Neural cell (in vitro differentiated cells): Measurements from ENCODE around the gene FAM136A. TPM values are rescaled to one million over a fixed set of nuclear protein-coding genes. Genes with fewer than 3 reads are reported as not detected.

Experiments
- H2AFZ ChIP-seq: fragments of 200-600, 300-800 bp; sonication (generic), shearing (Covaris generic); 2 replicates; pipeline ENCODE4 v1.6.0; 2014; ENCODE audit warnings: low read depth, mild to moderate bottlenecking, antibody characterized with exemption, low read length, moderate library complexity
- H3F3A ChIP-seq: fragments of 200-600 bp; shearing (Covaris generic); 2 replicates; pipeline ENCODE4 v1.6.1; 2016; ENCODE audit warnings: mild to moderate bottlenecking, moderate library complexity, mixed read lengths, antibody characterized with exemption, low read length; ENCODE audit not compliant: insufficient read depth, poor library complexity, severe bottlenecking
- H3K27ac ChIP-seq: fragments of 200-600, 300-800 bp; sonication (generic), shearing (Covaris generic); 2 replicates; pipeline ENCODE4 v1.5.1; 2014; ENCODE audit warnings: mild to moderate bottlenecking, low read length, moderate library complexity
- H3K27me3 ChIP-seq: fragments of 300-800, 200-600 bp; sonication (generic), shearing (Covaris generic); 2 replicates; pipeline ENCODE4 v1.6.0; 2014; ENCODE audit warnings: mild to moderate bottlenecking, low read depth, low read length, moderate library complexity; ENCODE audit not compliant: insufficient read depth
- H3K36me3 ChIP-seq: fragments of 300-800, 200-600 bp; sonication (generic), shearing (Covaris generic); 2 replicates; pipeline ENCODE4 v1.5.1; 2014; ENCODE audit warnings: mild to moderate bottlenecking, antibody characterized with exemption, low read length, moderate library complexity; ENCODE audit not compliant: insufficient read depth
- H3K4me2 ChIP-seq: fragments of 300-800, 200-600 bp; sonication (generic), shearing (Covaris generic); 2 replicates; pipeline ENCODE4 v1.6.0; 2014; ENCODE audit warnings: mild to moderate bottlenecking, low read length
- H3K4me3 ChIP-seq: fragments of 300-800, 200-600 bp; sonication (generic), shearing (Covaris generic); 2 replicates; pipeline ENCODE4 v1.5.1; 2014; ENCODE audit warnings: mild to moderate bottlenecking, low read length, moderate library complexity
- H3K79me2 ChIP-seq: fragments of 200-600 bp; shearing (Covaris generic); replicated peaks from 2 replicates; pipeline ENCODE4 v1.6.0; 2014; ENCODE audit warnings: mild to moderate bottlenecking, low read length, moderate library complexity; ENCODE audit not compliant: insufficient read depth
- H3K9ac ChIP-seq: fragments of 300-800, 200-600 bp; sonication (generic), shearing (Covaris generic); 2 replicates; pipeline ENCODE4 v1.6.1; 2016; ENCODE audit warnings: mild to moderate bottlenecking, low read length, mixed read lengths
- H3K9me2 ChIP-seq: fragments of 200-600 bp; shearing (Covaris generic); 2 replicates; pipeline ENCODE4 v1.6.1; 2016; ENCODE audit warnings: mild to moderate bottlenecking, low read length, mixed read lengths; ENCODE audit not compliant: insufficient read depth
- H3K9me3 ChIP-seq: fragments of 200-600, 300-800 bp; sonication (generic), shearing (Covaris generic); 2 replicates; pipeline ENCODE4 v1.6.1; 2016; ENCODE audit warnings: mild to moderate bottlenecking, mixed run types, low read length, moderate library complexity, mixed read lengths
- H4K20me1 ChIP-seq: fragments of 200-600 bp; shearing (Covaris generic); 2 replicates; pipeline ENCODE4 v1.6.1; 2016; ENCODE audit warnings: mild to moderate bottlenecking, mixed run types; ENCODE audit not compliant: insufficient read depth
- CTCF ChIP-seq: fragments of 450-650 bp; IDR thresholded peaks from 2 replicates; pipeline ENCODE4 v1.5.1; 2014; ENCODE audit warnings: antibody characterized with exemption, mild to moderate bottlenecking, moderate library complexity; ENCODE audit not compliant: poor library complexity, severe bottlenecking
- EP300 ChIP-seq: fragments of 450-650 bp; conservative IDR thresholded peaks from 2 replicates; pipeline ENCODE4 v1.6.1; 2014; ENCODE audit warnings: antibody characterized with exemption, mild to moderate bottlenecking, moderate library complexity; ENCODE audit not compliant: poor library complexity, severe bottlenecking
- EZH2 ChIP-seq: fragments of 200-600, 300-800 bp; shearing (Covaris generic), sonication (generic); IDR thresholded peaks from 2 replicates; pipeline ENCODE4 v1.6.1; 2014; ENCODE audit warnings: antibody characterized with exemption, low read length, borderline replicate concordance, mild to moderate bottlenecking; ENCODE audit not compliant: insufficient read depth, poor library complexity, severe bottlenecking
- MXI1 ChIP-seq: fragments of 450-650 bp; conservative IDR thresholded peaks from 2 replicates; pipeline ENCODE4 v1.6.1; 2014; ENCODE audit warnings: antibody characterized with exemption, mild to moderate bottlenecking; ENCODE audit not compliant: poor library complexity, severe bottlenecking
- POLR2AphosphoS5 ChIP-seq: IDR thresholded peaks from 2 replicates; pipeline ENCODE4 v1.6.1; 2012
- RAD21 ChIP-seq: fragments of 450-650 bp; conservative IDR thresholded peaks from 2 replicates; pipeline ENCODE4 v1.6.1; 2014; ENCODE audit warnings: antibody characterized with exemption, mild to moderate bottlenecking, moderate library complexity
- REST ChIP-seq: IDR thresholded peaks from 2 replicates; pipeline ENCODE4 v1.6.1; 2012; ENCODE audit warnings: borderline replicate concordance
- SMC3 ChIP-seq: fragments of 450-650 bp; conservative IDR thresholded peaks from 2 replicates; pipeline ENCODE4 v1.6.1; 2014; ENCODE audit warnings: antibody characterized with exemption, mild to moderate bottlenecking, moderate library complexity; ENCODE audit not compliant: poor library complexity
- TAF1 ChIP-seq: IDR thresholded peaks from 2 replicates; pipeline ENCODE4 v1.6.1; 2012; ENCODE audit warnings: low read depth
- polyA plus RNA-seq: library from polyadenylated mRNA; depleted of rRNA; stranded (reverse); fragments of >200 nt; gene quantifications from 2 replicates; pipeline ENCODE4 v1.2.3, GENCODE V29; 2014

The FAM136A gene
- polyA plus RNA-seq, 1 donor from 2014 or later, result 56.1 TPM

GRCh38 chr2:70341477-70341765, 39.6 kb upstream of the FAM136A start:
- Histone ChIP-seq H2AFZ (no peak overlapping the region), H3K9me3 (no peaks in the 10 kb centered on the region), H3K4me3 (no peak overlapping the region), H3K79me2 (no peaks in the 10 kb centered on the region), H4K20me1 (no peaks in the 10 kb centered on the region), H3K9me2 (no peaks in the 10 kb centered on the region), H3K36me3 (no peaks in the 10 kb centered on the region), H3K4me2 (no peak overlapping the region), H3K9ac (no peak overlapping the region), H3F3A (no peaks in the 10 kb centered on the region), H3K27me3 (no peaks in the 10 kb centered on the region), H3K27ac (no peak overlapping the region)
- TF ChIP-seq EZH2 (no peak), TAF1 (no peak), MXI1 (peak; percentile 2), SMC3 (peak; percentile 40)

- no peaks in the 10 kb centered on the region for H3K79me2 ChIP-seq
- H3K27me3 ChIP-seq, result no peaks in the 10 kb centered on the region
- no peak overlapping the region for H3K4me3 ChIP-seq
- H3K9me3 ChIP-seq, result no peaks in the 10 kb centered on the region
- H3K36me3 ChIP-seq, result no peaks in the 10 kb centered on the region
- TF ChIP-seq REST (no peak), EP300 (no peak), SMC3 (peak; percentile 92), POLR2AphosphoS5 (no peak), MXI1 (peak; percentile 26), RAD21 (peak; percentile 93), EZH2 (no peak), TAF1 (no peak), CTCF (peak; percentile 92)
- no peak overlapping the region for H2AFZ ChIP-seq
- no peak overlapping the region for H3K9ac ChIP-seq
- H3F3A ChIP-seq, result no peaks in the 10 kb centered on the region
- H3K9me2 ChIP-seq, result no peaks in the 10 kb centered on the region
- no peaks in the 10 kb centered on the region for H4K20me1 ChIP-seq
- H3K4me2 ChIP-seq, result no peak overlapping the region
- no peak overlapping the region for H3K27ac ChIP-seq
Observed at GRCh38 chr2:70340761-70341476, 39.1 kb upstream of the FAM136A start.

- no peaks in the 10 kb centered on the region for H4K20me1 ChIP-seq
- no peaks in the 10 kb centered on the region for H3K79me2 ChIP-seq
- no peak overlapping the region for H3K4me3 ChIP-seq
- TF ChIP-seq SMC3 (no peak), TAF1 (no peak), RAD21 (no peak), REST (no peak), EZH2 (no peak), MXI1 (no peak), POLR2AphosphoS5 (no peak), CTCF (no peak), EP300 (no peak)
- no peak overlapping the region for H3K9ac ChIP-seq
- H3K27ac ChIP-seq, result no peak overlapping the region
- H3K9me3 ChIP-seq, result no peaks in the 10 kb centered on the region
- no peaks in the 10 kb centered on the region for H3K9me2 ChIP-seq
- H3K4me2 ChIP-seq, result no peak overlapping the region
- H3K36me3 ChIP-seq, result no peaks in the 10 kb centered on the region
- H2AFZ ChIP-seq, result no peak overlapping the region
- no peaks in the 10 kb centered on the region for H3K27me3 ChIP-seq
- H3F3A ChIP-seq, result no peaks in the 10 kb centered on the region
Observed at GRCh38 chr2:70340075-70340474, 38.2 kb upstream of the FAM136A start.
